WTC11 (cell line): ENCODE data around the gene TBCB.

Experiments used
- ATF2 ChIP-seq: sonication (generic); formaldehyde crosslinking; IDR thresholded peaks from 2 replicates; pipeline ENCODE4 v1.8.1; 2022; ENCODE audit warnings: low read depth, missing genetic modification reagents, borderline replicate concordance
- CTCF ChIP-seq: fragments of 200-600 bp; IDR thresholded peaks from 2 replicates; pipeline ENCODE4 v1.8.0; 2022; ENCODE audit warnings: antibody characterized with exemption
- E2F5 ChIP-seq: sonication (generic); formaldehyde crosslinking; IDR thresholded peaks from 2 replicates; pipeline ENCODE4 v1.8.1; 2022; ENCODE audit warnings: mild to moderate bottlenecking, moderate library complexity, missing genetic modification reagents
- ESRRA ChIP-seq: sonication (generic); formaldehyde crosslinking; IDR thresholded peaks from 2 replicates; pipeline ENCODE4 v1.8.1; 2022; ENCODE audit warnings: mild to moderate bottlenecking, missing genetic modification reagents, borderline replicate concordance
- IRF2 ChIP-seq: sonication (generic); formaldehyde crosslinking; IDR thresholded peaks from 2 replicates; pipeline ENCODE4 v1.8.0; 2022; ENCODE audit warnings: low read depth, missing genetic modification reagents, borderline replicate concordance
- JAZF1 ChIP-seq: fragments of 250-450 bp; sonication (Bioruptor Pico); IDR thresholded peaks from 2 replicates; pipeline ENCODE4 v1.9.0; 2021; ENCODE audit warnings: moderate library complexity, mild to moderate bottlenecking, inconsistent platforms
- KAT7 ChIP-seq: sonication (generic); formaldehyde crosslinking; IDR thresholded peaks from 2 replicates; pipeline ENCODE4 v1.8.1; 2023; ENCODE audit warnings: missing genetic modification reagents, mild to moderate bottlenecking, borderline replicate concordance
- MLX ChIP-seq: sonication (generic); formaldehyde crosslinking; IDR thresholded peaks from 2 replicates; pipeline ENCODE4 v1.8.1; 2023; ENCODE audit warnings: mild to moderate bottlenecking, missing genetic modification reagents, moderate library complexity
- PREB ChIP-seq: sonication (generic); formaldehyde crosslinking; IDR thresholded peaks from 2 replicates; pipeline ENCODE4 v1.8.1; 2022; ENCODE audit warnings: mild to moderate bottlenecking, missing genetic modification reagents, moderate library complexity, borderline replicate concordance
- STAT6 ChIP-seq: sonication (generic); formaldehyde crosslinking; conservative IDR thresholded peaks from 2 replicates; pipeline ENCODE4 v1.8.1; 2023; ENCODE audit warnings: mild to moderate bottlenecking, low read depth, missing genetic modification reagents, moderate library complexity
- TCF7 ChIP-seq: sonication (generic); formaldehyde crosslinking; IDR thresholded peaks from 2 replicates; pipeline ENCODE4 v1.8.0; 2022; ENCODE audit warnings: mild to moderate bottlenecking, low read depth, missing genetic modification reagents, moderate library complexity
- ZNF263 ChIP-seq: sonication (generic); formaldehyde crosslinking; IDR thresholded peaks from 2 replicates; pipeline ENCODE4 v1.8.1; 2022; ENCODE audit warnings: low read depth, mild to moderate bottlenecking, moderate library complexity, missing genetic modification reagents
- ZNF416 ChIP-seq: fragments of 250-450 bp; sonication (Bioruptor Pico); IDR thresholded peaks from 2 replicates; pipeline ENCODE4 v1.9.0; 2021; ENCODE audit warnings: mild to moderate bottlenecking, inconsistent platforms
- ZNF423 ChIP-seq: fragments of 250-450 bp; sonication (Bioruptor Pico); IDR thresholded peaks from 2 replicates; pipeline ENCODE4 v2.1.2; 2022; ENCODE audit warnings: mild to moderate bottlenecking, moderate library complexity

GRCh38 chr19:36121486-36122124 is 6.3 kb downstream of the TBCB start:
- TF ChIP-seq CTCF (no peak), PREB (CRISPR knock-in tag) (no peak), MLX (no peak), TCF7 (CRISPR knock-in tag) (no peak), ZNF416 (no peak), ZNF263 (CRISPR knock-in tag) (no peak), IRF2 (CRISPR knock-in tag) (no peak), KAT7 (CRISPR knock-in tag) (no peak), STAT6 (CRISPR knock-in tag) (no peak), ESRRA (CRISPR knock-in tag) (no peak), ATF2 (no peak), JAZF1 (CRISPR knock-in tag) (no peak), E2F5 (CRISPR knock-in tag) (no peak), ZNF423 (CRISPR knock-in tag) (no peak)
